Thyroid gland (tissue), 4 donors: ENCODE results near the gene E2F6.

Experiments
- CTCF ChIP-seq, 6 experiments: fragments of 200-600 bp in 3 of 6; fragments of 450-650 bp in 3 of 6; sonication (generic) in 3 of 6; IDR thresholded peaks; one replicate each; pipeline ENCODE4 v1.5.1; 2016 to 2019; ENCODE audit warnings: antibody characterized with exemption in 6 of 6, mild to moderate bottlenecking in 2 of 6, inconsistent platforms in 1 of 6, moderate library complexity in 1 of 6
- POLR2A ChIP-seq, 2 donors: fragments of 450-650 bp; IDR thresholded peaks; one replicate each; pipeline ENCODE4 v1.6.1; 2017; ENCODE audit warnings: antibody characterized with exemption in 2 of 2, mild to moderate bottlenecking in 2 of 2, moderate library complexity in 1 of 2

- no peak for TF ChIP-seq CTCF (IDR thresholded peaks at IDR 0.05)
- TF ChIP-seq POLR2A (IDR thresholded peaks at IDR 0.05) = no peak
Observed at GRCh38 chr2:11513319-11513718, 47.4 kb upstream of the E2F6 start.
